ENCODE measurements around the gene ANKS6. TPM values are rescaled to one million over a fixed set of nuclear protein-coding genes. Genes with fewer than 3 reads are reported as not detected.

Gene ANKS6
- total RNA-seq, 1 donor from 2014 or later: 13.6 TPM

- Mint-ChIP-seq H3K4me1 (no peaks in the 10 kb centered on the region), H3K9me3 (no peaks in the 10 kb centered on the region), H3K36me3 (ENCODE audit: low read depth) (peaks cover 2% of the 10 kb centered on the region), H3K27ac (no peak overlapping the region), H3K4me3 (no peak overlapping the region), H3K27me3 (no peaks in the 10 kb centered on the region)
- no peak for DNase-seq
- intact Hi-C loops (cut with micrococcal nuclease): no loop called here
Measured at GRCh38 chr9:98766586-98766985, 29.8 kb downstream of the ANKS6 start.

GRCh38 chr9:98765256-98765655 lies 31.1 kb downstream of the ANKS6 start:
- no peak for DNase-seq
- Mint-ChIP-seq H3K4me1 (no peaks in the 10 kb centered on the region), H3K27me3 (no peaks in the 10 kb centered on the region), H3K4me3 (no peak overlapping the region), H3K36me3 (ENCODE audit: low read depth) (no peaks in the 10 kb centered on the region), H3K27ac (no peak overlapping the region), H3K9me3 (no peaks in the 10 kb centered on the region)
- intact Hi-C loops (cut with micrococcal nuclease): no loop called here

GRCh38 chr9:98763986-98764745 lies 32.2 kb downstream of the ANKS6 start:
- no peak for DNase-seq
- Mint-ChIP-seq H3K4me3 (no peak overlapping the region), H3K27me3 (no peaks in the 10 kb centered on the region), H3K36me3 (ENCODE audit: low read depth) (no peaks in the 10 kb centered on the region), H3K4me1 (no peaks in the 10 kb centered on the region), H3K27ac (no peak overlapping the region), H3K9me3 (peaks cover 1% of the 10 kb centered on the region)
- intact Hi-C loops (cut with micrococcal nuclease): no loop called here

GRCh38 chr9:98760231-98760630 lies 36.1 kb downstream of the ANKS6 start:
- H3K4me1 Mint-ChIP-seq: no peaks in the 10 kb centered on the region
- intact Hi-C loops (cut with micrococcal nuclease): no loop called here
- H3K36me3 Mint-ChIP-seq (ENCODE audit: low read depth): peaks cover 2% of the 10 kb centered on the region
- no peak overlapping the region for H3K27ac Mint-ChIP-seq
- no peak for DNase-seq
- H3K27me3 Mint-ChIP-seq: no peaks in the 10 kb centered on the region
- no peak overlapping the region for H3K4me3 Mint-ChIP-seq
- peaks cover 6% of the 10 kb centered on the region for H3K9me3 Mint-ChIP-seq

DNA sequence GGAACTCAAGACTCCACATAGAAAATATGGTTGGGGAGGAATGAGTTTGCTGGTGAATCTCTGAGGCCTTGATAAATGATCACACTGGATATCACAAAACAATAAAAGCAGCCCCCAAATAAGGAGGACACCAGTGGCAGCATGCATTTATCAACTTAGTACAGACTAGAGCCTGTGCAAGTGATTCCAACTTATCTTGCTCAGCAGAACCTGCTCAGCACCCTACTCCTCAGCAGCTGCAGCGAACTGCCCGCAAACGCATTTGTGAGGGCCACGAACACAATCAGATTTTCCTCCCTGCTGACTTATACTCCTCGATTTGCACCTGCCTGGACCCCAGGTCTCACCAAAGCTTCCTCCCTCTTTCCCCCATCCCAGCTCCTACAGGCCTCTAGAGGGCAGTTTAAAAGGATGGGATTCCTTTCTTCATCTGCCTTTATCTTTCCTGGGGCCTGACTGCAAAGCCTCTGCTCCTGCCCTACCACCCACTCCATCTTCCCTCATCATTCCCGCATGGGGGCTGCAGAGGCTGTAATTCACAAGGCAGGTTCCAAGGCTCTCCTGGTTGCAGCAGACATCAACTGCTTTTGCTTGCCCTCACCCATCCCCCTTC lies 41.2 kb downstream of the ANKS6 start:
- DNase-seq: no peak
- H3K36me3 Mint-ChIP-seq (ENCODE audit: low read depth): peaks cover 3% of the 10 kb centered on the region

DNA sequence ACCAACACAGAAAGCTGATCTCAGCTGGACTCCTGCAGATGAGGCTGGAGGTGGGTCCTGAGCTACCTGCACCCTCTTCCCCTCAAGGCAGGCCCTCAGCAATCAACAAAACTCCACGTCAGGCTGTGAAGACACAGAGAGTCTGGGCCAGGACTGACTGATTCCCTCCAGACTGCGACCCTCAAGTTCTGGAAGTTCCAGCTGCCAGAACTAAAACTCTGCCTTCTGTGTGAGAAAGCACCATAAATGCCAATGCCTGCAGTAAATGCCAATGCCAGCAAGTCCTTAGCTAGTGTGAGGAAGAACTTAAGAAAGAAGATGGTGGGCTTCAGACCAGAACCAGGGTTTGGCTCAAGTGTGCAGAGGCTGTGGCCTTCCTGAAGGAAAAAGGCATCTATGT lies 45.1 kb downstream of the ANKS6 start:
- no peaks in the 10 kb centered on the region for H3K27me3 Mint-ChIP-seq
- no peaks in the 10 kb centered on the region for H3K9me3 Mint-ChIP-seq
- no peak overlapping the region for H3K4me3 Mint-ChIP-seq
- intact Hi-C loops (cut with micrococcal nuclease): no loop called here
- peaks cover 7% of the 10 kb centered on the region for H3K36me3 Mint-ChIP-seq (ENCODE audit: low read depth)
- no peak overlapping the region for H3K27ac Mint-ChIP-seq
- no peaks in the 10 kb centered on the region for H3K4me1 Mint-ChIP-seq
- no peak for DNase-seq

More for the DNA sequence above, 41.2 kb downstream of the ANKS6 start:
- Mint-ChIP-seq H3K4me1 (no peaks in the 10 kb centered on the region), H3K4me3 (no peak overlapping the region), H3K9me3 (peaks cover 6% of the 10 kb centered on the region), H3K27me3 (no peaks in the 10 kb centered on the region), H3K27ac (no peak overlapping the region)
- intact Hi-C loops (cut with micrococcal nuclease): no loop called here

DNA sequence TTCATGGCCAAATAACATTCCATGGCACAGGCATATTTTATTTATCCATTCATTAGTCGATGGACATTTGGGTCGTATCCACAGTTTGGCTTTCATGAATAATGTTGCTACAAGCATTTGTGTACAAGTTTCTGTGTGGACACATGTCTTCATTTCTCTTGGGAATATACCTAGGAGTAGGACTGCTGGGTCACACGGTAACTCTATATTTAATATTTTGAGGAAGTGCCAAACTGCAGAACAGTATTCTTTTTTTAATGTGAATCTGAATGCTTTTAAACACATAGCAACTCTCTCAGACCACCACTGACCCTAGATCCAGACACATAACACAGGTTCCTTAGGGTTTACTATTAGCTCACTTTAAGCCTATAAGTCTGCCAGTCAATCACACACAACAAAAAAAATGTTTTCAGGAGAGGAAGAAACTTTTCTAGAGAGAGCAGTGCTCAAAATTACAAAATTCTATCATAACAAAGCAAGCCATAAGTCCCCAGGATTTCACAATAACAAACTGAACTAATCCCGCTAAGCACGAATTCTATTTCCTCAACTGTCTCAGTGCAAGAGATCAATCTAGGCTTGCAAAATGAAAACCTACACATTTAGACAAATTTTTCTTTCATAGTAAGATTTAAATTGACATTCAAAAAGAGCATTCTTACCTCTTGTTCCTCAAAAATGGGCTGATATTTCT lies 45.8 kb downstream of the ANKS6 start:
- no peak overlapping the region for H3K27ac Mint-ChIP-seq
- H3K27me3 Mint-ChIP-seq: no peaks in the 10 kb centered on the region
- peaks cover 7% of the 10 kb centered on the region for H3K36me3 Mint-ChIP-seq (ENCODE audit: low read depth)
- H3K9me3 Mint-ChIP-seq: no peaks in the 10 kb centered on the region
- intact Hi-C loops (cut with micrococcal nuclease): no loop called here
- H3K4me3 Mint-ChIP-seq: no peak overlapping the region
- no peaks in the 10 kb centered on the region for H3K4me1 Mint-ChIP-seq
- no peak for DNase-seq

GRCh38 chr9:98747476-98747875 lies 48.9 kb downstream of the ANKS6 start:
- H3K4me3 Mint-ChIP-seq: no peak overlapping the region
- no peak overlapping the region for H3K27ac Mint-ChIP-seq
- no peaks in the 10 kb centered on the region for H3K27me3 Mint-ChIP-seq
- H3K36me3 Mint-ChIP-seq (ENCODE audit: low read depth): peaks cover 7% of the 10 kb centered on the region
- intact Hi-C loops (cut with micrococcal nuclease): no loop called here
- H3K4me1 Mint-ChIP-seq: no peaks in the 10 kb centered on the region
- no peak for DNase-seq
- no peaks in the 10 kb centered on the region for H3K9me3 Mint-ChIP-seq

- intact Hi-C loops (cut with micrococcal nuclease): no loop called here
- H3K9me3 Mint-ChIP-seq: no peaks in the 10 kb centered on the region
- no peak for DNase-seq
- no peak overlapping the region for H3K27ac Mint-ChIP-seq
- H3K27me3 Mint-ChIP-seq: no peaks in the 10 kb centered on the region
- no peak overlapping the region for H3K4me3 Mint-ChIP-seq
- H3K36me3 Mint-ChIP-seq (ENCODE audit: low read depth): peaks cover 7% of the 10 kb centered on the region
- H3K4me1 Mint-ChIP-seq: no peaks in the 10 kb centered on the region
Measured at GRCh38 chr9:98745470-98745869, 50.9 kb downstream of the ANKS6 start.

DNA sequence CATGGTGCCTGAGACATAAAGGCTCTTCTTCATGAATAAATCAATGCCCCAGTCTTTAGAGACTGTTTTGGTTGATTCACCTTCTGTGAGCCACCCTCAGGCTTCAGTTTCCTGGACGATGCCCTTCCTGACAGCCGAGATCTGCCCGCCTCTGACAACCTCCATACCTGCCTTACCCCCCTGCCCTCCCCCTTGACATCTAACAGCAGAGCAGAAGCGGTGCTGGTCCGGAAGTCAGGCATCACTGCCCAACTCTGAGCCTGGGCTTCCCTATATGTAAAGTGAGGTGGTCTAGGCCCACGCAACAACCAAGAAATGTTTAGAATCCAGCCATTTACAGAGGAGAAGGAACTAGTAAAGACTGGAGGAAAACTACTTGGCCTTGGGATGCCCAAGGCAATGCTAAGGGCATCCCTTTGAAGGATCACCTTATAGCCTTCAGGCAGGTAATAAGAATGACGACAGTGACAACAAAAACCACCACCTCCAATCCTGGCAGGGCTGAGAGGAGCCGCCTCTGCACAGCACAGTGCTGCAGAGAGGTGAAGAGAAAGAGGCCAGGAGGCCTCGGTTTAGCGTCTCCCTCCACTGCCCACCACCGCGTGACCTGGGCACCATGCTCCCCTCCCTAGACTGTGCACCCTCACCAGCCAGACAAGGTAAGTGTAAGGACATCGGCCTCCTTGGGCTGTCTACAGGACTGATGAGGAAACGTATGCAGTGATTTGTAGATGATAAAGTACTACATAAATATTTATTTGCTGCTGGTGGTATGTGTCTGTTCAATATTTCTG lies 52.3 kb downstream of the ANKS6 start:
- no peak overlapping the region for H3K4me3 Mint-ChIP-seq
- H3K27ac Mint-ChIP-seq: no peak overlapping the region
- no peak for DNase-seq
- peaks cover 3% of the 10 kb centered on the region for H3K9me3 Mint-ChIP-seq
- H3K4me1 Mint-ChIP-seq: no peaks in the 10 kb centered on the region
- H3K36me3 Mint-ChIP-seq (ENCODE audit: low read depth): peaks cover 1% of the 10 kb centered on the region
- intact Hi-C loops (cut with micrococcal nuclease): no loop called here
- H3K27me3 Mint-ChIP-seq: no peaks in the 10 kb centered on the region

DNA sequence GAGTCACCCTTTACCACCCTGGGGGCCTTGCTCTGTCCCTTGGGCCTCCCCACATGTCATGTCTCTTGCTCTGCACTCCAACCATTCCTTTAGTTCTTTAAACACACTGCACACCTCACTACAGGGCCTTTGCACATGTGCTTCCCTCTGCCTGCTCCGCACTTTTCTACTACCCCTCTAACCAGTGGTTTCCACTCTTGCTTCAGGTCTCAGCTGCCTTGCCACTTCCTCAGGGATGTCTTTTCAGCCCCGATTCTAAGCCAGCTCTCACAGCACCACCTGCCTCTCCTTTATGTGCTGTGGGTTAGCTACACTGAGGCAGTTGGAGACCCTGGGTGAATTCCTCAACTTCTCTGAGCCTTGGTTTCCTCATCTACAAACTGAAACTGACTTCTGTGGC lies 53.0 kb downstream of the ANKS6 start:
- no peak overlapping the region for H3K4me3 Mint-ChIP-seq

DNA sequence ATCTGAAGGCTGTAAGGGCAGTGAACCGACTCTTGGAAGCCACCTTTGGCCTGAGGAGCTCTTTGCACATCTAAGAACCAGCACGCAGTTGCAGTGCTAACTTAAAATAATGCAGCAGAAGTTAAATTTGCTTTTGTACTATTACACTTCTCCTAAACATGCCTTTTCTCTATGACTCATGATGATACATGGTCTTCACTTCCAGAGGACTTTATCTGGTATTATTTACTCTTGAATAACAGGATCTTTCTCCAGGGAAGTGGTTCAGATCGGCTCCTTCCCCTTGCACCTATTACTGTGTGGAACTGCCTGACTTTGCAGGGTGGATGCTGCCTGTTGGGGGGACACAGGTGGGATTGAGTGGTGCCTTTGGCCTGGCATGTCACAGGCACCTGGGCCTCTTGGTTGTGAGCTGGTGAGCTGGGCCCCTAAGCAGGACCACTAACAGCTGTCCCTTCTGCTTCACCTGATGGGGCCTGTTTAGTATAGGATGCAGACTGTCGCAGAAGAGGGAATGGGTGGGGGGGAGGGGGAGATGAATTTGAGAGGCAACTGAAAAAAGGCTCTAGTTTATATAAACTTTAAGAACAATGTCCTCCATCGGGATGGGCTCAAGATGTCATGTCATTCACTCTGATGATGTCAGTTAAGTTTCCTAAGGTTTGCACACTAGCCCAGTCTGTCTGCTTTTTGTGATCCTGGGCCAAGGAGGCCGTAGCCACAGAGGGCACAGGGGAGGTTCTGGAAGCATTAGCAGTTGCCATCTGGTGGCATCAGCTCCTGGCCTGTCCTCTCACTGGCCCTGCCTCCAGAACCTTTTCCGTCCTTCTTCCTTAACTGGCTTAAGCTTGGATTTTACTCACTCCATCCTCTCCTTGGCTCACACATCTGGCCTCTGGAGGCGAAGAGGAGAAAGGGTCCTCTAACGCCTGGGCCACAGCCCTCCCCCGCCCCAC lies 53.8 kb downstream of the ANKS6 start:
- DNase-seq: no peak
- H3K9me3 Mint-ChIP-seq: peaks cover 8% of the 10 kb centered on the region
- no peaks in the 10 kb centered on the region for H3K4me1 Mint-ChIP-seq
- H3K27me3 Mint-ChIP-seq: no peaks in the 10 kb centered on the region
- H3K4me3 Mint-ChIP-seq: no peak overlapping the region
- intact Hi-C loops (cut with micrococcal nuclease): no loop called here
- no peak overlapping the region for H3K27ac Mint-ChIP-seq
- H3K36me3 Mint-ChIP-seq (ENCODE audit: low read depth): peaks cover 1% of the 10 kb centered on the region

More for the DNA sequence above, 53.0 kb downstream of the ANKS6 start:
- intact Hi-C loops (cut with micrococcal nuclease): no loop called here
- no peaks in the 10 kb centered on the region for H3K4me1 Mint-ChIP-seq
- no peak for DNase-seq
- H3K36me3 Mint-ChIP-seq (ENCODE audit: low read depth): peaks cover 1% of the 10 kb centered on the region
- no peak overlapping the region for H3K27ac Mint-ChIP-seq
- no peaks in the 10 kb centered on the region for H3K27me3 Mint-ChIP-seq
- H3K9me3 Mint-ChIP-seq: peaks cover 8% of the 10 kb centered on the region
